ENCODE results near the gene STAC3. TPM values are rescaled to one million over a fixed set of nuclear protein-coding genes. Genes with fewer than 3 reads are reported as not detected.
A peak's percentile ranks its signal among the peaks of the same experiment; 100 is the strongest.
"Not testable (repeated sequence)": the region's sequence is repeated elsewhere in the genome, so short reads cannot be mapped to it uniquely, and the experiment has no call there.

Gene STAC3
- total and polyA plus RNA-seq, 10 of the 15 experiments (the other 5 are each of a cell fraction or from before 2014, with no cell fraction given): 0.49 to 9.9 (median 3.8) TPM

DNA sequence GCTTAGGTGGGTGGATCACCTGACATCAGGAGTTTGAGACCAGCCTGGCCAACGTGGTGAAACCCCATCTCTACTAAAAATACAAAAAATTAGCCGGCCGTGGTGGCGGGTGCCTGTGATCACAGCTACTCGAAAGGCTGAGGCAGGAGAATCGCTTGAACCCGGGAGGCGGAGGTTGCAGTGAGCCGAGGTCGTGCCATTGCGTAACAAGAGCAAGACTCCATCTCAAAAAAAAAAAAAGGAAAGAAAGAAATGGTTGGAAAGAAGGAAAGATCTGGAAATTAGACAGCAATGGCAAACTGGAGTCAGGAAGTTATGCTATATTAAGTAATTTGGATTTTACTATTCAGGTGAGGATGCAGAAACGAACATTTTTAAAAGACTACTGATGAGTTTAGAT lies 31.1 kb upstream of the STAC3 start:
- H3K27ac ChIP-seq (ENCODE audit: control insufficient read depth, insufficient read depth); RAD21 ChIA-PET (ENCODE audit: unreplicated experiment); DNase-seq (ENCODE audit: low read depth, low spot score); intact Hi-C loops (cut with micrococcal nuclease; ENCODE audit: unreplicated experiment); H3K9me3 ChIP-seq (replicated peaks; ENCODE audit: control insufficient read depth, insufficient read depth, low read length); H3K4me3 ChIP-seq; H2AFZ ChIP-seq (ENCODE audit: control insufficient read depth, low read depth, low read length); H3K79me2 ChIP-seq (ENCODE audit: control insufficient read depth, insufficient read depth, low read length); H3K36me3 ChIP-seq (ENCODE audit: control insufficient read depth in 2 of 2, insufficient read depth in 2 of 2, low read length in 1 of 2); ATAC-seq; H3K9ac ChIP-seq (ENCODE audit: control insufficient read depth, insufficient read depth, low read length); FAIRE-seq; H4K20me1 ChIP-seq (ENCODE audit: control insufficient read depth, insufficient read depth); BruUV-seq (replicated peaks); H3K27me3 ChIP-seq (replicated peaks in 1 of 2; ENCODE audit: control insufficient read depth in 2 of 2, insufficient read depth in 2 of 2, low read length in 1 of 2); H3K4me2 ChIP-seq (ENCODE audit: control insufficient read depth, insufficient read depth); in situ Hi-C loops (cut with MboI): not testable (repeated sequence)
- 87% methylated on average over 8 of the region's 12 CpGs for WGBS (ENCODE audit: insufficient coverage, insufficient replicate concordance, low lambda C conversion rate, missing lambda C conversion rate)
- CTCF ChIA-PET: interaction anchor here (1.1 to 3.9 kb wide), 2 partner anchors 136 to 171 kb away, joined by 3 to 25 read pairs; partner anchors contain the start of gene INHBE
- SMC1A ChIA-PET (ENCODE audit: uncharacterized antibody, unreplicated experiment): interaction anchor here (1.8 kb wide), 1 partner anchor 171 kb away, joined by 8 read pairs; no protein-coding TSS in a partner anchor
- POLR2A ChIA-PET: interaction anchor here (0.7 to 1.2 kb wide), 2 partner anchors 11 to 75 kb away, joined by 3 read pairs; no protein-coding TSS in a partner anchor
- H3K4me1 ChIP-seq (ENCODE audit: control insufficient read depth, insufficient read depth, low read length): peaks cover 12% of the 10 kb centered on the region

DNA sequence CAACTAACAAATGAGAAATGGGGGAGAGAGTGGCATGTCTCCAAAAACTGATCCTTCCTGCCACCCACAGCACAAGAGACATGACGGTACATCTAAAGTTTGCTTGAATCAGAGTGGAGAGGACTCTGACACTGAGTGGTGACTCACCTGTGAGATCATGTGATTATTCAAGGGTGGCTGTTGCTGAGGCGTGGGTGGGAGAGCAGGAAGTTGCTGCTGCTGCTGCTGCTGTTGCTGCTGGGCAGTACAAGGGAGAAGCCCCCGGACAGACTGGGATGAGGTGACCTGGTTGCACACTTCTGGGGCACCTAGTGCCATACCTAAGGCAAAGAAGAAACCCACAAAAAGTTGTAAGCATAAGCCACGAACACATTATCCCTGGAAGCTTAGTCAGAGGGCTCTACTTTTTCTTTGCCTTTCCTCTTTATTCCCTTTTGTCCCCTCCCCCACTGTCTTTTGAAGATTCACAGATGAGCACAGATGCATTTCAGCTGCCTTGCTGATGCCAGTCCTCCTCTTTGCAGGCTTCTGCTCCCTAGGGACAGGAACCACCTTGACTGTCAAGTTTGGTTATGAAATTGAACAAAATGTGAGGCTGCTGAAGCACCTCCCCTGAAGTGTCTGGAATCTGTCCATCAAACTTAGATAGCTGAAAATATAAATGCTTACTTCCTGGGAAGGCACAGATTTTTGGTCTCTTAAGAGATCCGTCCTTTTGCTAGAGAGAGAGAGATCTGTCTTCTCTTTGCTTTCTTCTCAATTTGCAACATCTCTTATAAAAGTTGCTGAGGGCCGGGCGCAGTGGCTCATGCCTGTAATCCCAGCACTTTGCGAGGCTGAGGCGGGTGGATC lies 29.4 kb upstream of the STAC3 start:
- FAIRE-seq: peak; percentile 99
- 0 out of 2 replicates have a peak overlapping the region, but pooled peaks have one; percentile 6 for H3K9ac ChIP-seq (ENCODE audit: control insufficient read depth, insufficient read depth, low read length)
- TF ChIP-seq TCF3 (IDR thresholded peaks at IDR 0.05; ENCODE audit: borderline replicate concordance, insufficient read depth, low read depth, low read length) (no peak), CHD2 (IDR thresholded peaks at IDR 0.05; ENCODE audit: borderline replicate concordance, low read depth, low read length) (0 out of 2 replicates have a peak, but pooled peaks have one; percentile 13), MYC (IDR thresholded peaks at IDR 0.05; ENCODE audit: insufficient read depth, insufficient read length, insufficient replicate concordance, low read length, severe bottlenecking) (no peak), ZSCAN29 (IDR thresholded peaks at IDR 0.05) (no peak), MYB (IDR thresholded peaks at IDR 0.05; ENCODE audit: borderline replicate concordance, low read depth, low read length) (no peak), RCOR1 (conservative IDR thresholded peaks at IDR 0.05; ENCODE audit: low read depth, low read length) (0 out of 2 replicates have a peak, but pooled peaks have one; percentile 35), CHD4 (IDR thresholded peaks at IDR 0.05) (no peak), FOXM1 (IDR thresholded peaks at IDR 0.05; ENCODE audit: low read depth, low read length) (no peak), ZNF384 (IDR thresholded peaks at IDR 0.05; ENCODE audit: borderline replicate concordance, low read depth, low read length) (no peak), RB1 (IDR thresholded peaks at IDR 0.05; ENCODE audit: borderline replicate concordance) (no peak)
- TF ChIP-seq, protein P1, sequence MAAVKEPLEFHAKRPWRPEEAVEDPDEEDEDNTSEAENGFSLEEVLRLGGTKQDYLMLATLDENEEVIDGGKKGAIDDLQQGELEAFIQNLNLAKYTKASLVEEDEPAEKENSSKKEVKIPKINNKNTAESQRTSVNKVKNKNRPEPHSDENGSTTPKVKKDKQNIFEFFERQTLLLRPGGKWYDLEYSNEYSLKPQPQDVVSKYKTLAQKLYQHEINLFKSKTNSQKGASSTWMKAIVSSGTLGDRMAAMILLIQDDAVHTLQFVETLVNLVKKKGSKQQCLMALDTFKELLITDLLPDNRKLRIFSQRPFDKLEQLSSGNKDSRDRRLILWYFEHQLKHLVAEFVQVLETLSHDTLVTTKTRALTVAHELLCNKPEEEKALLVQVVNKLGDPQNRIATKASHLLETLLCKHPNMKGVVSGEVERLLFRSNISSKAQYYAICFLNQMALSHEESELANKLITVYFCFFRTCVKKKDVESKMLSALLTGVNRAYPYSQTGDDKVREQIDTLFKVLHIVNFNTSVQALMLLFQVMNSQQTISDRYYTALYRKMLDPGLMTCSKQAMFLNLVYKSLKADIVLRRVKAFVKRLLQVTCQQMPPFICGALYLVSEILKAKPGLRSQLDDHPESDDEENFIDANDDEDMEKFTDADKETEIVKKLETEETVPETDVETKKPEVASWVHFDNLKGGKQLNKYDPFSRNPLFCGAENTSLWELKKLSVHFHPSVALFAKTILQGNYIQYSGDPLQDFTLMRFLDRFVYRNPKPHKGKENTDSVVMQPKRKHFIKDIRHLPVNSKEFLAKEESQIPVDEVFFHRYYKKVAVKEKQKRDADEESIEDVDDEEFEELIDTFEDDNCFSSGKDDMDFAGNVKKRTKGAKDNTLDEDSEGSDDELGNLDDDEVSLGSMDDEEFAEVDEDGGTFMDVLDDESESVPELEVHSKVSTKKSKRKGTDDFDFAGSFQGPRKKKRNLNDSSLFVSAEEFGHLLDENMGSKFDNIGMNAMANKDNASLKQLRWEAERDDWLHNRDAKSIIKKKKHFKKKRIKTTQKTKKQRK (IDR thresholded peaks at IDR 0.05; ENCODE audit: low read depth, low read length): no peak

More for the DNA sequence above, 29.4 kb upstream of the STAC3 start:
- ChIA-PET POLR2A (interaction anchor here (0.5 to 2.0 kb wide), 6 partner anchors 9 to 197 kb away, joined by 3 to 13 read pairs (median 5); partner anchors contain the start of gene INHBE), RAD21 (ENCODE audit: unreplicated experiment) (interaction anchor here (0.6 to 1.8 kb wide), 5 partner anchors 31 to 184 kb away, joined by 3 to 12 read pairs (median 3); no protein-coding TSS in a partner anchor), SMC1A (ENCODE audit: uncharacterized antibody, unreplicated experiment) (interaction anchor here (0.7 to 1.5 kb wide), 4 partner anchors 13 to 175 kb away, joined by 3 to 6 read pairs (median 3); no protein-coding TSS in a partner anchor), CTCF (interaction anchor here (0.7 to 3.9 kb wide), 5 partner anchors 38 to 644 kb away, joined by 3 to 25 read pairs (median 5); partner anchors contain the start of genes GLI1 and INHBE)
- no peaks in the 10 kb centered on the region for H4K20me1 ChIP-seq (ENCODE audit: control insufficient read depth, insufficient read depth)
- no peaks in the 10 kb centered on the region for H3K79me2 ChIP-seq (ENCODE audit: control insufficient read depth, insufficient read depth, low read length)
- H3K27ac ChIP-seq (ENCODE audit: control insufficient read depth, insufficient read depth): peak overlapping the region; percentile 61
- peaks cover 12% of the 10 kb centered on the region for H3K4me1 ChIP-seq (ENCODE audit: control insufficient read depth, insufficient read depth, low read length)
- no peak overlapping the region for H3K4me3 ChIP-seq
- no peaks in the 10 kb centered on the region for H3K27me3 ChIP-seq (replicated peaks in 1 of 2; ENCODE audit: control insufficient read depth in 2 of 2, insufficient read depth in 2 of 2, low read length in 1 of 2)
- 38% methylated on average over 9 of the region's 9 CpGs for WGBS (ENCODE audit: insufficient coverage, insufficient replicate concordance, low lambda C conversion rate, missing lambda C conversion rate)
- in situ Hi-C loops (cut with MboI): no loop called here
- no TSS peak for BruUV-seq (replicated peaks)
- H3K9me3 ChIP-seq (replicated peaks; ENCODE audit: control insufficient read depth, insufficient read depth, low read length): no peaks in the 10 kb centered on the region
- ATAC-seq: peak; percentile 99
- intact Hi-C loops (cut with micrococcal nuclease; ENCODE audit: unreplicated experiment): no loop called here
- H2AFZ ChIP-seq (ENCODE audit: control insufficient read depth, low read depth, low read length): peak overlapping the region; percentile 27; the same call in 1 of the 2 replicates
- H3K4me2 ChIP-seq (ENCODE audit: control insufficient read depth, insufficient read depth): peak overlapping the region; percentile 36
- H3K36me3 ChIP-seq (ENCODE audit: control insufficient read depth in 2 of 2, insufficient read depth in 2 of 2, low read length in 1 of 2): peaks cover 0 to 9% of the 10 kb centered on the region in 2 experiments; a peak in 1 of 4 replicates
- DNase-seq (ENCODE audit: low read depth, low spot score): peak; percentile 74

Data from GM12878 (cell line).